A549 treated with Hydrocortisone at 1 μM for 4 hours (cell line): ENCODE data around the gene OR5B3. TPM values are rescaled to one million over a fixed set of nuclear protein-coding genes. Genes with fewer than 3 reads are reported as not detected.

ENCODE experiments used
- total RNA-seq: library from RNA; stranded (reverse); fragments of 200-300 nt; extraction: Qiagen RNA extraction; gene quantifications from 5 replicates; pipeline ENCODE4 v1.2.3, GENCODE V29; 2022

The OR5B3 gene
- not detected in 5 replicates for total RNA-seq

GRCh38 chr11:58406774-58407173, at the start of gene OR5B3:
Gene OR5B3 (minus strand): TSS chr11:58406874. CDS start chr11:58403409, 3,465 bp downstream.

GRCh38 chr11:58442136-58442535, 35.5 kb upstream of the OR5B3 start, which contains the start of gene OR5B12:
Gene OR5B12 (minus strand): TSS chr11:58442236. CDS start chr11:58440151, 2,085 bp downstream.

GRCh38 chr11:58428021-58428420, 21.3 kb upstream of the OR5B3 start, which contains the start of gene OR5B2:
Gene OR5B2 (minus strand): TSS chr11:58428121. CDS start chr11:58423261, 4,860 bp downstream.

GRCh38 chr11:58358969-58359368, 47.7 kb downstream of the OR5B3 start, which contains the start of gene OR5B17:
Gene OR5B17 (minus strand): TSS chr11:58359069. CDS start chr11:58359069, 0 bp downstream.

Other genes starting within 250 kb of the OR5B3 start
- gene OR9Q2, start 217.8 kb downstream of the OR5B3 start, total RNA-seq, result not detected in 5 replicates
- not detected in 5 replicates for gene OR1S2, start 202.7 kb downstream of the OR5B3 start, total RNA-seq
- gene OR1S1, start 194.2 kb downstream of the OR5B3 start, total RNA-seq, result not detected in 5 replicates
- not detected in 5 replicates for gene OR10Q1, start 178.0 kb downstream of the OR5B3 start, total RNA-seq
- gene OR10W1, start 138.6 kb downstream of the OR5B3 start, total RNA-seq, result not detected in 5 replicates
- gene OR5B17, start 47.8 kb downstream of the OR5B3 start, total RNA-seq, result not detected in 5 replicates
- gene OR5B2, start 21.2 kb upstream of the OR5B3 start, total RNA-seq, result not detected in 5 replicates
- not detected in 5 replicates for gene OR5B12, start 35.4 kb upstream of the OR5B3 start, total RNA-seq
- not detected in 5 replicates for gene OR5B21, start 101.2 kb upstream of the OR5B3 start, total RNA-seq
- 2.0 to 2.7 TPM (median 2.4 TPM) in 5 replicates for gene LPXN, start 169.0 kb upstream of the OR5B3 start, total RNA-seq
- 29.9 to 48.4 TPM (median 37.4 TPM) in 5 replicates for gene ZFP91, start 172.2 kb upstream of the OR5B3 start, total RNA-seq
- 0.92 to 1.5 TPM (median 1.3 TPM) in 5 replicates for gene CNTF, start 215.8 kb upstream of the OR5B3 start, total RNA-seq